BJ (cell line): ENCODE data around the gene WHRN. TPM values are rescaled to one million over a fixed set of nuclear protein-coding genes. Genes with fewer than 3 reads are reported as not detected.

ENCODE experiments used
- CTCF ChIA-PET: fragments of 350-600 bp; formaldehyde crosslinking; extraction: SDS; loops from one replicate; lab custom pipeline; 2021; ENCODE audit warnings: antibody characterized with exemption, inconsistent platforms; lab: Yijun Ruan, JAX
- POLR2A ChIA-PET: fragments of 300-600 bp; sonication (Branson Sonifier 250); formaldehyde crosslinking; extraction: SDS; loops from one replicate; lab custom pipeline; 2021; ENCODE audit warnings: antibody characterized with exemption; lab: Charles Lee
- DNase-seq: peaks from one replicate; pipeline ENCODE4 v3.0.0-alpha.2; 2011; ENCODE audit warnings: low read depth
- H3K27me3 ChIP-seq: 2 replicates; pipeline ENCODE4 v1.6.0; 2011; ENCODE audit warnings: low read length; ENCODE audit not compliant: control insufficient read depth, insufficient read depth
- H3K36me3 ChIP-seq: 2 replicates; pipeline ENCODE4 v1.5.1; 2011; ENCODE audit warnings: low read length; ENCODE audit not compliant: control insufficient read depth, insufficient read depth
- H3K4me3 ChIP-seq: 2 replicates; pipeline ENCODE4 v1.5.1; 2011; ENCODE audit warnings: low read depth, mild to moderate bottlenecking, control low read depth, low read length
- polyA plus RNA-seq: library from polyadenylated mRNA; depleted of rRNA; stranded (reverse); fragments of >200 nt; gene quantifications from 2 replicates; pipeline ENCODE4 v1.2.3, GENCODE V29; 2011
- TF ChIP-seq, protein P1 (sequence below): IDR thresholded peaks from 2 replicates; pipeline ENCODE4 v1.5.1; 2011; ENCODE audit warnings: low read depth, mild to moderate bottlenecking, control low read depth, inconsistent platforms, low read length, moderate library complexity; ENCODE audit not compliant: insufficient read depth

WHRN gene
- polyA plus RNA-seq, 1 experiment = 1.5 TPM

DNA sequence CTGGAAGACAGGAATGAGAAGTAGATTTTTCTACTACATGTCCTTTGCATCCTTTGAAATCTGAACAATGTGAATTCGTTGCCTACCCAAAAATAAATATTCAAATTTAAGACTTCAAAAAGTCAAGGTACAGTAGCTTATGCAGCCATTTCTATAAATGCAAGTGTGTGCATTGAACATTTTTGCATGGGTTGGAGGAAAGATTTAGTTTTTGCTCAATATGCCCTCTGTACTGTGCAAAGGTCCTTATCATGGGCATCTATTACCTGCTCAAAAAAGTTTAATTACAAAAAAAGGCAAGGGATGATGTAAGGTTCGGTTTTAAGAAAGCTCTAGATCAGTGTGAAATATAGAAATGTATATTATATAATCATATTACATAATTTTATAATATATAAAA lies 140.1 kb downstream of the WHRN start:
- CTCF ChIA-PET = no interaction called here

DNA sequence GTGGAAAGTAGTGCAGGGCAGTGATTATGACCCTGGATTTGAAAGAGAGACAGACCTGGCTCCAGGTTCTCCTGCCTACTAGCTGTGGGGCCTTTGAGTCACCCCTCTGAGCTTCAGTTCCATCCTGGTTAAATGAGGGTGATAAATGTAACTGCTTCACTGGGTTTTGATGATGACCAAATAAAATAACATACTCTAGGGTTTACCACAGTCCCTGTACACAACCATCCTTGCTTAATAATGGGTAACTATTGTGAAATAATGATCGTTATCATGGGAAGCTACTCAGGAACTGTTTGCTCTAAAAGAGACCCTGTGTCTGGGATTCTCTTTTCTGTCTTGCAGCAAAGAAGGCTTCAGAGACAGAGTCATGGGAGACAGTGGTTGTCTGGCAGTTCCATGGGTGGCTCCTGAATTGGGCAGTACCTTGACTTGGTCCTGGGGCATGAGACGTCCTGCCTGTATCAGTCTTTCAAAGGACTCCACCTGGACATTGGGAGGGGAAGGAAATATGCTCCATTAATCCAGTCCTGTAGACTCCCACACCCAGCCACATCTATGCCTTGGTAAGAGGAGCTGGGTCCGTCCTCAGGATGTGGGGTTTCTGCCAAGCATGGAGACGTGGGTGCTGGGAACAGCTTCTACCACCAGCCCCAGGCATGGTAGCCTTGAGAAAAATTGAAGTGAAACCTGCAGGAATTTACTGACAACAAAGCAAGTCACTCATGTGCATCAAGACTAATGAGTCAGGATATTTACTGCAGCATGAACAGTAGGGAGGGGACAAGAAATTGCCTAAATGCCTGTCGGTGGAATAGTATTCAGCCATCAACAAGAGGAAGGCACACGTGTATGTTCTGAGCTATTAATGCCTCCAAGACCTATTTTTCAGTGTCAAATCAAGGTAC lies 140.9 kb downstream of the WHRN start:
- DNase-seq = peak; percentile 82
- Histone ChIP-seq H3K4me3 (no peak overlapping the region), H3K36me3 (peaks cover 35% of the 10 kb centered on the region), H3K27me3 (no peaks in the 10 kb centered on the region)
- TF ChIP-seq, protein P1, sequence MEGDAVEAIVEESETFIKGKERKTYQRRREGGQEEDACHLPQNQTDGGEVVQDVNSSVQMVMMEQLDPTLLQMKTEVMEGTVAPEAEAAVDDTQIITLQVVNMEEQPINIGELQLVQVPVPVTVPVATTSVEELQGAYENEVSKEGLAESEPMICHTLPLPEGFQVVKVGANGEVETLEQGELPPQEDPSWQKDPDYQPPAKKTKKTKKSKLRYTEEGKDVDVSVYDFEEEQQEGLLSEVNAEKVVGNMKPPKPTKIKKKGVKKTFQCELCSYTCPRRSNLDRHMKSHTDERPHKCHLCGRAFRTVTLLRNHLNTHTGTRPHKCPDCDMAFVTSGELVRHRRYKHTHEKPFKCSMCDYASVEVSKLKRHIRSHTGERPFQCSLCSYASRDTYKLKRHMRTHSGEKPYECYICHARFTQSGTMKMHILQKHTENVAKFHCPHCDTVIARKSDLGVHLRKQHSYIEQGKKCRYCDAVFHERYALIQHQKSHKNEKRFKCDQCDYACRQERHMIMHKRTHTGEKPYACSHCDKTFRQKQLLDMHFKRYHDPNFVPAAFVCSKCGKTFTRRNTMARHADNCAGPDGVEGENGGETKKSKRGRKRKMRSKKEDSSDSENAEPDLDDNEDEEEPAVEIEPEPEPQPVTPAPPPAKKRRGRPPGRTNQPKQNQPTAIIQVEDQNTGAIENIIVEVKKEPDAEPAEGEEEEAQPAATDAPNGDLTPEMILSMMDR = no peak
- ChIA-PET POLR2A (interaction anchor here (0.6 kb wide), 1 partner anchor 1594 kb away, joined by 3 read pairs; no protein-coding TSS in a partner anchor), CTCF (interaction anchor here (1.0 to 1.3 kb wide), 2 partner anchors 41 to 290 kb away, joined by 3 read pairs; no protein-coding TSS in a partner anchor)

More for the DNA sequence above, 140.1 kb downstream of the WHRN start:
- POLR2A ChIA-PET = no interaction called here
- Histone ChIP-seq H3K4me3 (no peak overlapping the region), H3K36me3 (peaks cover 28% of the 10 kb centered on the region), H3K27me3 (no peaks in the 10 kb centered on the region)
- TF ChIP-seq, protein P1 = no peak
- no peak for DNase-seq

DNA sequence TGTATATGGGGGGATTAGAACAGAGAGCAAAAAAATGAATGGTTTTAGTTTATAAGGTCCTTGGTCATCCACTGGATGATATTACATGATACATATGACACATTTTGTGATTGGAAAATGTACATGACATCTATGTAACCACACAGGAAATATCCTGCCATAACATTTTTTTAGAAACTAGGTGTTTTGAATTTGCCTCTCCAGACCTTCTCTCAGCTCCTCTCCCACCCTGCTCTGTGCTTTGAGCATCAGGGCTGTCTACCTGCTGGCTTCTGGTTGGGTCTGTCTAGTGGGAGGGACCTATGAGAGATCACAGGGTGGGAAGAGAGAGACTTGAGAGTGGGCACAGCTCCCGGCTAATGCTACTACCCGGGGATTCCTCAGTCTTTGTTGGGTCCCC lies 141.8 kb downstream of the WHRN start:
- ChIA-PET POLR2A (no interaction called here), CTCF (interaction anchor here (1.3 kb wide), 1 partner anchor 42 kb away, joined by 3 read pairs; no protein-coding TSS in a partner anchor)
- H3K4me3 ChIP-seq = no peak overlapping the region
- peaks cover 37% of the 10 kb centered on the region for H3K36me3 ChIP-seq
- TF ChIP-seq, protein P1 = no peak
- no peaks in the 10 kb centered on the region for H3K27me3 ChIP-seq
- DNase-seq = no peak

DNA sequence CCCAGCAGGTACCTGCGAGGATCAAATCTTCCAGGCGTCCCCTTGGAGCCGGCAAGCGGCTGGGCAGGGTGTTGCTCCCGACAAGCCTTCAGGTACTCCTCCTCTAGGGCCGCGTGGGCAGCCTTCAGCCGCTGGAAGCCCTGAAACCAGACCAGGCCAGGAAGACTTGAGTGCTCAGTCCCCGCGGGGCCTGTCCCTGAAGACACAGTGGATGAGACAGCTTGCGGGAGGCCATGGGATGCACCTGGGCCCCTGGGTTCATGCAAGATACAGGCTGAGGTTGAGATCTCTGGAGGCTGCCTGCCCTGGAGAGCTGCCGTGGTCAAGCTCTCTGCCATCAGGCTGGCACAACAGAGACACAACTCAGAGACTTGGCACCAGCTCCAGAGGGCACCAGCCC lies 142.9 kb downstream of the WHRN start:
- TF ChIP-seq, protein P1 = no peak
- CTCF ChIA-PET = no interaction called here
- peaks cover 39% of the 10 kb centered on the region for H3K36me3 ChIP-seq

DNA sequence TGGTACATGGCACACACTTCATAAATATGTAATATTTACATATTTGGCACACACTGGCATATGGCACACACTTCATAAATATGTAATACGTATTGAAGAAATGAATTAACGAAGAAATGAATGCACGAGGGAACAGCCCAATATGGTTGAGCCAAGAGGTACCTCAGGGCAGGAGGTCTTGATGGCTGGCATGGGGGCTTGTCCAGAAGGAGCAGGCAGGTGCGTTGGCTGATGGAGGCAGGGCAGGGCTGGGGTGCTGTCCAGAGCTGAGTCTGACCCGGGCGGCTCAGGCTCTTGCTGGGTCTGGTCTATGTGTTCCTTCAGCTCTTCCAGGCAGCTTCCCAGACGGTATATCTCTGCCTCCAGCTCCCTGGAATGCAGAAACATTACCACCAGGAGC lies 143.7 kb downstream of the WHRN start:
- POLR2A ChIA-PET = no interaction called here
- CTCF ChIA-PET = no interaction called here
- no peak for DNase-seq
- no peak overlapping the region for H3K4me3 ChIP-seq
- TF ChIP-seq, protein P1 = no peak
- H3K27me3 ChIP-seq = no peaks in the 10 kb centered on the region
- peaks cover 45% of the 10 kb centered on the region for H3K36me3 ChIP-seq

More for the DNA sequence above, 142.9 kb downstream of the WHRN start:
- no peak overlapping the region for H3K4me3 ChIP-seq
- H3K27me3 ChIP-seq = no peaks in the 10 kb centered on the region
- no peak for DNase-seq
- POLR2A ChIA-PET = no interaction called here
